OCI-LY7 (cell line): ENCODE data around the gene HLA-DMA. TPM values are rescaled to one million over a fixed set of nuclear protein-coding genes. Genes with fewer than 3 reads are reported as not detected.
A peak's percentile ranks its signal among the peaks of the same experiment; 100 is the strongest.

Experiments used
- BruUV-seq: library from RNA; stranded (reverse); fragments of 400-500 nt; replicated peaks from 2 replicates; lab custom pipeline; 2021; lab: Mats Ljungman, UMichigan
- CTCF ChIA-PET: fragments of 300-600 bp; sonication (Branson Sonifier 250); formaldehyde crosslinking; loops from one replicate; lab custom pipeline; 2022; ENCODE audit warnings: antibody characterized with exemption; ENCODE audit not compliant: unreplicated experiment; lab: Charles Lee
- POLR2A ChIA-PET: fragments of 300-600 bp; sonication (Branson Sonifier 250); formaldehyde crosslinking; loops from one replicate; lab custom pipeline; 2022; ENCODE audit warnings: antibody characterized with exemption; lab: Charles Lee
- DNase-seq: peaks from one replicate; pipeline ENCODE4 v3.0.0-alpha.2; 2015; ENCODE audit warnings: low spot score
- H2AFZ ChIP-seq: fragments of 200-600 bp; sonication (generic), shearing (Covaris generic); 2 replicates; pipeline ENCODE4 v1.6.1; 2014; ENCODE audit warnings: mild to moderate bottlenecking, antibody characterized with exemption, low read length, moderate library complexity
- H3K27ac ChIP-seq: fragments of 200-600 bp; sonication (generic); 2 replicates; pipeline ENCODE4 v1.5.1; 2014; ENCODE audit warnings: mixed run types, low read depth, mild to moderate bottlenecking, moderate library complexity, low read length, inconsistent platforms; ENCODE audit not compliant: poor library complexity, severe bottlenecking
- H3K36me3 ChIP-seq: fragments of 200-600 bp; sonication (generic); 2 replicates; pipeline ENCODE4 v1.6.1; 2014; ENCODE audit warnings: mild to moderate bottlenecking, antibody characterized with exemption, low read length, moderate library complexity, mixed read lengths; ENCODE audit not compliant: insufficient read depth
- H3K4me1 ChIP-seq: fragments of 200-600 bp; sonication (generic); 2 replicates; pipeline ENCODE4 v1.5.1; 2014; ENCODE audit warnings: mild to moderate bottlenecking, low read length; ENCODE audit not compliant: insufficient read depth, poor library complexity, severe bottlenecking
- H3K4me2 ChIP-seq: fragments of 200-600 bp; sonication (generic); 2 replicates; pipeline ENCODE4 v1.6.1; 2014; ENCODE audit warnings: mild to moderate bottlenecking, low read length
- H3K4me3 ChIP-seq: fragments of 200-600 bp; sonication (generic); 2 replicates; pipeline ENCODE4 v1.5.1; 2014; ENCODE audit warnings: mild to moderate bottlenecking, low read depth, low read length; ENCODE audit not compliant: poor library complexity, severe bottlenecking
- H3K79me2 ChIP-seq: fragments of 200-600 bp; sonication (generic); 2 replicates; pipeline ENCODE4 v1.6.1; 2016; ENCODE audit warnings: low read depth, mild to moderate bottlenecking, low read length, moderate library complexity, mixed read lengths; ENCODE audit not compliant: insufficient read depth
- H3K9me2 ChIP-seq: fragments of 200-600 bp; sonication (generic); 2 replicates; pipeline ENCODE4 v1.6.1; 2016; ENCODE audit warnings: mild to moderate bottlenecking, low read length, mixed read lengths; ENCODE audit not compliant: insufficient read depth
- H3K9me3 ChIP-seq: fragments of 200-600 bp; sonication (generic); 2 replicates; pipeline ENCODE4 v1.6.1; 2014; ENCODE audit warnings: mild to moderate bottlenecking, mixed run types, low read length, mixed read lengths
- H4K20me1 ChIP-seq: fragments of 200-600 bp; sonication (generic); 2 replicates; pipeline ENCODE4 v1.6.1; 2014; ENCODE audit warnings: mild to moderate bottlenecking, antibody characterized with exemption, low read length, moderate library complexity, mixed read lengths; ENCODE audit not compliant: insufficient read depth
- CTCF ChIP-seq: fragments of 200-600 bp; sonication (generic); conservative IDR thresholded peaks from 2 replicates; pipeline ENCODE4 v1.5.1; 2014; ENCODE audit warnings: mild to moderate bottlenecking, antibody characterized with exemption, low read length, moderate library complexity, mixed read lengths
- EZH2phosphoT487 ChIP-seq: fragments of 200-600 bp; sonication (generic); IDR thresholded peaks from 2 replicates; pipeline ENCODE4 v1.6.1; 2018; ENCODE audit warnings: low read depth, borderline replicate concordance, mild to moderate bottlenecking, mixed run types, antibody characterized with exemption, low read length, moderate library complexity, mixed read lengths
- intact Hi-C: fragments of 100-400 bp; cut with micrococcal nuclease; formaldehyde crosslinking; loops from one replicate; pipeline ENCODE4 v1.10.0; 2022; ENCODE audit not compliant: unreplicated experiment
- total RNA-seq, 2 experiments: library from RNA; depleted of rRNA in 1 of 2; stranded (reverse); fragments of >200 nt in 1 of 2; shearing (Covaris generic) in 1 of 2; gene quantifications; 2 replicates each; pipeline ENCODE4 v1.2.3, GENCODE V29; 2014 to 2022

Gene HLA-DMA
- total RNA-seq, 2 experiments from 2014 or later, result 140 to 207 TPM

- Histone ChIP-seq H4K20me1 (peaks cover 42% of the 10 kb centered on the region), H3K4me1 (peaks cover 27% of the 10 kb centered on the region), H3K36me3 (peaks cover 63% of the 10 kb centered on the region), H3K27ac (peak overlapping the region; percentile 99), H2AFZ (no peak overlapping the region), H3K4me3 (peak overlapping the region; percentile 93), H3K9me2 (no peaks in the 10 kb centered on the region), H3K4me2 (peak overlapping the region; percentile 98), H3K79me2 (peaks cover 84% of the 10 kb centered on the region), H3K9me3 (no peaks in the 10 kb centered on the region)
- ChIA-PET POLR2A (interaction anchor here (0.5 to 7.8 kb wide), 48 partner anchors 8 to 1704 kb away, joined by 3 to 203 read pairs (median 4); partner anchors contain the start of genes ATF6B, HLA-DMA, HLA-DMB and HLA-DOB), CTCF (interaction anchor here (0.5 to 2.4 kb wide), 11 partner anchors 8 to 1410 kb away, joined by 3 to 23 read pairs (median 3); partner anchors contain the start of genes HLA-DMA and HLA-DMB)
- TF ChIP-seq EZH2phosphoT487 (no peak), CTCF (no peak)
- peak; percentile 100 for DNase-seq
- no TSS peak for BruUV-seq
- intact Hi-C loops, result loop anchor here (1.0 to 5.0 kb wide), 2 partner anchors 30 to 129 kb away; partner anchors contain the start of genes HLA-DMB and PSMB8
Observed at GRCh38 chr6:32971581-32972352, 18.9 kb upstream of the HLA-DMA start.

- H2AFZ ChIP-seq, result no peak overlapping the region
- H3K4me1 ChIP-seq, result peaks cover 27% of the 10 kb centered on the region
- no TSS peak for BruUV-seq
- no peak for TF ChIP-seq EZH2phosphoT487
- no peak for TF ChIP-seq CTCF
- peak overlapping the region; percentile 99 for H3K27ac ChIP-seq
- peak overlapping the region; percentile 93 for H3K4me3 ChIP-seq
- H3K9me3 ChIP-seq, result no peaks in the 10 kb centered on the region
- H3K9me2 ChIP-seq, result no peaks in the 10 kb centered on the region
- peaks cover 83% of the 10 kb centered on the region for H3K79me2 ChIP-seq
- H4K20me1 ChIP-seq, result peaks cover 40% of the 10 kb centered on the region
- intact Hi-C loops, result loop anchor here (5.0 kb wide), 1 partner anchor 129 kb away; the partner anchor contains the start of gene PSMB8
- peaks cover 58% of the 10 kb centered on the region for H3K36me3 ChIP-seq
- H3K4me2 ChIP-seq, result peak overlapping the region; percentile 98
- CTCF ChIA-PET, result interaction anchor here (0.6 to 2.4 kb wide), 9 partner anchors 9 to 37 kb away, joined by 3 to 23 read pairs (median 3); partner anchors contain the start of genes HLA-DMA and HLA-DMB
- POLR2A ChIA-PET, result interaction anchor here (0.6 to 7.8 kb wide), 38 partner anchors 8 to 1138 kb away, joined by 3 to 203 read pairs (median 4); partner anchors contain the start of genes ATF6B, HLA-DMA, HLA-DMB and HLA-DPB1
- no peak for DNase-seq
Observed at GRCh38 chr6:32971242-32971580, 18.3 kb upstream of the HLA-DMA start.
